HepG2 (cell line): ENCODE results near the gene ARRDC3. TPM values are rescaled to one million over a fixed set of nuclear protein-coding genes. Genes with fewer than 3 reads are reported as not detected.

Experiments used
- ATAC-seq: fragments of 200-7000 bp; cut with Tn5 transposase; 3 replicates; pipeline ENCODE4 v1.9.1; 2020; ENCODE audit warnings: mild to moderate bottlenecking, moderate library complexity
- BruUV-seq: library from RNA; stranded (reverse); fragments of 400-500 nt; replicated peaks from 2 replicates; lab custom pipeline; 2021; lab: Mats Ljungman, UMichigan
- CTCF ChIA-PET: fragments of 300-600 bp; formaldehyde crosslinking; extraction: SDS; loops from one replicate; lab custom pipeline; 2021; ENCODE audit warnings: low total read pairs, inconsistent platforms, low intra/inter-chr PET ratio; lab: Yijun Ruan, JAX
- POLR2A ChIA-PET: fragments of 350-600 bp; sonication (Branson Sonifier 250); formaldehyde crosslinking; loops from one replicate; lab custom pipeline; 2020; ENCODE audit warnings: antibody characterized with exemption, inconsistent platforms; lab: Yijun Ruan, JAX
- DNase-seq: peaks from one replicate; pipeline ENCODE4 v3.0.0-alpha.2; 2015; ENCODE audit warnings: low spot score
- FAIRE-seq: peaks from 3 replicates; lab custom pipeline; 2011; peaks lifted over from hg19 to GRCh38; lab: Jason Lieb, UNC
- H2AFZ ChIP-seq: one replicate; pipeline ENCODE4 v1.6.1; 2011; ENCODE audit warnings: low read length, inconsistent platforms
- H3K27ac ChIP-seq: fragments of 300-600 bp; 3 replicates; pipeline ENCODE4 v1.8.0; 2011; ENCODE audit warnings: mixed run types, mild to moderate bottlenecking, mixed read lengths, low read length, inconsistent platforms; ENCODE audit not compliant: insufficient read depth; ENCODE audit errors: extremely low read length
- H3K27me3 ChIP-seq, 2 experiments: fragments of 200-600 bp in 1 of 2; 2 replicates in 1 of 2; 3 replicates in 1 of 2; pipeline versions ENCODE4 v1.6.0 to v1.8.0; 2011; ENCODE audit warnings: low read length in 2 of 2, mild to moderate bottlenecking in 2 of 2, moderate library complexity in 2 of 2, inconsistent platforms in 1 of 2; ENCODE audit not compliant: insufficient read depth in 2 of 2, control insufficient read depth in 1 of 2
- H3K36me3 ChIP-seq, 2 experiments: fragments of 200-600 bp in 1 of 2; replicated peaks in 1 of 2; 2 replicates in 1 of 2; 3 replicates in 1 of 2; pipeline versions ENCODE4 v1.5.1 to v1.8.0; 2011; ENCODE audit warnings: low read length in 2 of 2, inconsistent platforms in 1 of 2; ENCODE audit not compliant: insufficient read depth in 2 of 2, control insufficient read depth in 1 of 2
- H3K4me1 ChIP-seq: 2 replicates; pipeline ENCODE4 v1.5.1; 2012; ENCODE audit warnings: low read length, inconsistent platforms; ENCODE audit not compliant: insufficient read depth
- H3K4me2 ChIP-seq: 2 replicates; pipeline ENCODE4 v1.6.0; 2011; ENCODE audit warnings: low read depth, low read length, inconsistent platforms
- H3K4me3 ChIP-seq, 3 experiments: fragments of 200-600 bp in 1 of 3; sonication (generic), shearing (Covaris generic) in 1 of 3; replicated peaks in 1 of 3; 2 replicates each; pipeline ENCODE4 v1.5.1; 2011 to 2016; ENCODE audit warnings: low read length in 3 of 3, inconsistent platforms in 2 of 3, low read depth in 2 of 3, mild to moderate bottlenecking in 2 of 3, control low read depth in 1 of 3, mixed read lengths in 1 of 3; ENCODE audit not compliant: insufficient read depth in 1 of 3
- H3K79me2 ChIP-seq: one replicate; pipeline ENCODE4 v1.6.1; 2011; ENCODE audit warnings: low read length, inconsistent platforms; ENCODE audit not compliant: insufficient read depth
- H3K9ac ChIP-seq: 2 replicates; pipeline ENCODE4 v1.6.0; 2011; ENCODE audit warnings: mild to moderate bottlenecking, low read depth, low read length, inconsistent platforms; ENCODE audit not compliant: insufficient read depth
- H3K9me3 ChIP-seq: 2 replicates; pipeline ENCODE4 v1.5.1; 2012; ENCODE audit warnings: mild to moderate bottlenecking, low read length
- H4K20me1 ChIP-seq: 2 replicates; pipeline ENCODE4 v1.6.0; 2011; ENCODE audit warnings: inconsistent platforms, mild to moderate bottlenecking, low read length, moderate library complexity; ENCODE audit not compliant: insufficient read depth
- FOXM1 ChIP-seq: sonication (generic); formaldehyde crosslinking; IDR thresholded peaks from 2 replicates; pipeline ENCODE4 v1.5.0; 2020; ENCODE audit warnings: missing genetic modification reagents
- GABPA ChIP-seq, 2 experiments: IDR thresholded peaks; 2 replicates each; pipeline ENCODE4 v1.6.1; 2011 to 2016; ENCODE audit warnings: low read depth in 2 of 2, low read length in 1 of 2, missing biosample characterization in 1 of 2, missing genetic modification characterization in 1 of 2
- HNRNPLL ChIP-seq: fragments of 200-400 bp; formaldehyde crosslinking; IDR thresholded peaks from 2 replicates; pipeline ENCODE4 v1.6.1; 2017; ENCODE audit warnings: mild to moderate bottlenecking, low read depth, low read length; ENCODE audit not compliant: poor library complexity, severe bottlenecking
- ISX ChIP-seq: sonication (generic); formaldehyde crosslinking; conservative IDR thresholded peaks from 2 replicates; pipeline ENCODE4 v1.5.0; 2020; ENCODE audit warnings: missing genetic modification reagents
- MZF1 ChIP-seq: sonication (generic); formaldehyde crosslinking; IDR thresholded peaks from 2 replicates; pipeline ENCODE4 v1.8.1; 2023; ENCODE audit warnings: mild to moderate bottlenecking, missing genetic modification reagents, borderline replicate concordance
- NBN ChIP-seq: fragments of 450-650 bp; conservative IDR thresholded peaks from 2 replicates; pipeline ENCODE4 v1.6.1; 2017
- RNF2 ChIP-seq: fragments of 450-650 bp; conservative IDR thresholded peaks from 2 replicates; pipeline ENCODE4 v1.6.1; 2016; ENCODE audit warnings: low read depth
- SNAPC4 ChIP-seq: sonication (generic); formaldehyde crosslinking; IDR thresholded peaks from 2 replicates; pipeline ENCODE4 v1.4.0; 2020; ENCODE audit warnings: mild to moderate bottlenecking, missing genetic modification reagents
- XRCC5 ChIP-seq: fragments of 200-400 bp; formaldehyde crosslinking; optimal IDR thresholded peaks from 2 replicates; pipeline ENCODE3; 2017; ENCODE audit warnings: mild to moderate bottlenecking, low read length
- YEATS2 ChIP-seq: sonication (generic); formaldehyde crosslinking; IDR thresholded peaks from 2 replicates; pipeline ENCODE4 v1.4.0; 2020; ENCODE audit warnings: missing genetic modification reagents, borderline replicate concordance
- ZBTB20 ChIP-seq: sonication (generic); formaldehyde crosslinking; IDR thresholded peaks from 2 replicates; pipeline ENCODE4 v1.8.1; 2023; ENCODE audit warnings: missing genetic modification reagents, low read depth, mild to moderate bottlenecking, borderline replicate concordance
- ZNF749 ChIP-seq: sonication (generic); formaldehyde crosslinking; IDR thresholded peaks from 2 replicates; pipeline ENCODE4 v1.8.0; 2022; ENCODE audit warnings: mild to moderate bottlenecking, missing genetic modification reagents, moderate library complexity, borderline replicate concordance
- ZNF782 ChIP-seq: sonication (generic); formaldehyde crosslinking; IDR thresholded peaks from 2 replicates; pipeline ENCODE4 v1.4.0; 2020; ENCODE audit warnings: missing genetic modification reagents, mild to moderate bottlenecking, borderline replicate concordance
- WGBS: methylation state at CpG from one replicate; pipeline ENCODE4 v1.1.6; 2017; ENCODE audit warnings: low lambda C conversion rate; 5-methylcytosine and 5-hydroxymethylcytosine counted together
- in situ Hi-C: cut with HindIII; loops from 2 replicates; pipeline ENCODE4 v1.10.0; 2017; ENCODE audit warnings: low pct_unique_long_range_greater_than_20kb; ENCODE audit not compliant: extremely low pct_ligation_motif_present
- intact Hi-C: fragments of 100-400 bp; cut with micrococcal nuclease; formaldehyde crosslinking; loops from one replicate; pipeline ENCODE4 v1.10.0; 2022; ENCODE audit not compliant: unreplicated experiment
- polyA plus RNA-seq, 8 experiments: library from polyadenylated mRNA; depleted of rRNA in 3 of 8; stranded (reverse) in 7 of 8; unstranded in 1 of 8; fragments of >200 nt; fragmentation: Illumina TruSeq in 4 of 8; extraction: Trizol in 4 of 8; gene quantifications; 2 replicates each; pipeline versions ENCODE4 v1.2.1 to v1.2.3, GENCODE V29; 2011 to 2016; ENCODE audit warnings: low read depth in 4 of 8, missing spikeins in 1 of 8, mixed read lengths in 1 of 8; ENCODE audit not compliant: insufficient read depth in 1 of 8
- total RNA-seq, 5 experiments: library from RNA; depleted of rRNA; stranded (reverse); fragments of >200 nt; fragmentation: Illumina TruSeq; extraction: Trizol; gene quantifications; 2 replicates each; pipeline ENCODE4 v1.2.3, GENCODE V29; 2016; ENCODE audit warnings: low read depth in 1 of 5
- TF ChIP-seq, protein P1 (sequence below): sonication (generic); formaldehyde crosslinking; IDR thresholded peaks from 2 replicates; pipeline ENCODE4 v1.5.1; 2020; ENCODE audit warnings: mild to moderate bottlenecking, missing genetic modification reagents, borderline replicate concordance
- TF ChIP-seq, protein P2 (sequence below): sonication (generic); formaldehyde crosslinking; IDR thresholded peaks from 2 replicates; pipeline ENCODE4 v1.8.0; 2022; ENCODE audit warnings: missing genetic modification reagents, mild to moderate bottlenecking, borderline replicate concordance
- TF ChIP-seq, protein P3 (sequence below): IDR thresholded peaks from 2 replicates; pipeline ENCODE4 v1.6.1; 2016

The ARRDC3 gene
- total and polyA plus RNA-seq, 2 of the 13 experiments (the other 11 are each of a cell fraction or from before 2014, with no cell fraction given), result 3.4 to 24.4 TPM

GRCh38 chr5:91373006-91373405, 10.1 kb downstream of the ARRDC3 start:
- Histone ChIP-seq H3K79me2 (peaks cover 3% of the 10 kb centered on the region), H2AFZ (no peak overlapping the region), H3K9ac (no peak overlapping the region), H3K9me3 (no peaks in the 10 kb centered on the region), H3K36me3 (peaks cover 17 to 47% of the 10 kb centered on the region in 2 experiments), H3K27ac (no peak overlapping the region), H3K4me3 (no peak overlapping the region), H3K27me3 (no peaks in the 10 kb centered on the region), H3K4me2 (no peak overlapping the region), H4K20me1 (no peaks in the 10 kb centered on the region), H3K4me1 (no peaks in the 10 kb centered on the region)
- in situ Hi-C loops, result no loop called here
- CTCF ChIA-PET, result no interaction called here
- intact Hi-C loops, result no loop called here
- BruUV-seq, result no TSS peak
- POLR2A ChIA-PET, result interaction anchor here (1.2 kb wide), 1 partner anchor 10 kb away, joined by 3 read pairs; the partner anchor contains the start of gene ARRDC3
- DNase-seq (no peak), ATAC-seq (no peak), FAIRE-seq (no peak)
- 88% methylated on average over 1 of the region's 1 CpG for WGBS
- TF ChIP-seq YEATS2 (CRISPR knock-in tag), result no peak
- no peak for TF ChIP-seq XRCC5
- TF ChIP-seq NBN, result no peak
- no peak for TF ChIP-seq ZBTB20
- TF ChIP-seq RNF2, result no peak
- TF ChIP-seq SNAPC4 (CRISPR knock-in tag), result no peak
- TF ChIP-seq ISX (CRISPR knock-in tag), result no peak
- TF ChIP-seq ZNF749 (CRISPR knock-in tag), result no peak
- TF ChIP-seq, protein P1, sequence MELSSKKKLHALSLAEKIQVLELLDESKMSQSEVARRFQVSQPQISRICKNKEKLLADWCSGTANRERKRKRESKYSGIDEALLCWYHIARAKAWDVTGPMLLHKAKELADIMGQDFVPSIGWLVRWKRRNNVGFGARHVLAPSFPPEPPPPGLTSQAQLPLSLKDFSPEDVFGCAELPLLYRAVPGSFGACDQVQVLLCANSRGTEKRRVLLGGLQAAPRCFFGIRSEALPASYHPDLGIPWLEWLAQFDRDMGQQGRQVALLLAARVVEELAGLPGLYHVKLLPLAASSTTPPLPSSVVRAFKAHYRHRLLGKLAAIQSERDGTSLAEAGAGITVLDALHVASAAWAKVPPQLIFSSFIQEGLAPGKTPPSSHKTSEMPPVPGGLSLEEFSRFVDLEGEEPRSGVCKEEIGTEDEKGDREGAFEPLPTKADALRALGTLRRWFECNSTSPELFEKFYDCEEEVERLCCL (CRISPR knock-in tag), result no peak
- TF ChIP-seq, protein P2, sequence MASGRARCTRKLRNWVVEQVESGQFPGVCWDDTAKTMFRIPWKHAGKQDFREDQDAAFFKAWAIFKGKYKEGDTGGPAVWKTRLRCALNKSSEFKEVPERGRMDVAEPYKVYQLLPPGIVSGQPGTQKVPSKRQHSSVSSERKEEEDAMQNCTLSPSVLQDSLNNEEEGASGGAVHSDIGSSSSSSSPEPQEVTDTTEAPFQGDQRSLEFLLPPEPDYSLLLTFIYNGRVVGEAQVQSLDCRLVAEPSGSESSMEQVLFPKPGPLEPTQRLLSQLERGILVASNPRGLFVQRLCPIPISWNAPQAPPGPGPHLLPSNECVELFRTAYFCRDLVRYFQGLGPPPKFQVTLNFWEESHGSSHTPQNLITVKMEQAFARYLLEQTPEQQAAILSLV, result no peak
- no peak for TF ChIP-seq GABPA (IDR thresholded peaks at IDR 0.05; ENCODE audit: low read depth, low read length)
- no peak for TF ChIP-seq GABPA (CRISPR knock-in tag; IDR thresholded peaks at IDR 0.05; ENCODE audit: low read depth)
- TF ChIP-seq ZNF782 (CRISPR knock-in tag), result no peak
- no peak for TF ChIP-seq HNRNPLL
- no peak for TF ChIP-seq MZF1 (CRISPR knock-in tag)
- TF ChIP-seq FOXM1, result no peak
- TF ChIP-seq, protein P3, sequence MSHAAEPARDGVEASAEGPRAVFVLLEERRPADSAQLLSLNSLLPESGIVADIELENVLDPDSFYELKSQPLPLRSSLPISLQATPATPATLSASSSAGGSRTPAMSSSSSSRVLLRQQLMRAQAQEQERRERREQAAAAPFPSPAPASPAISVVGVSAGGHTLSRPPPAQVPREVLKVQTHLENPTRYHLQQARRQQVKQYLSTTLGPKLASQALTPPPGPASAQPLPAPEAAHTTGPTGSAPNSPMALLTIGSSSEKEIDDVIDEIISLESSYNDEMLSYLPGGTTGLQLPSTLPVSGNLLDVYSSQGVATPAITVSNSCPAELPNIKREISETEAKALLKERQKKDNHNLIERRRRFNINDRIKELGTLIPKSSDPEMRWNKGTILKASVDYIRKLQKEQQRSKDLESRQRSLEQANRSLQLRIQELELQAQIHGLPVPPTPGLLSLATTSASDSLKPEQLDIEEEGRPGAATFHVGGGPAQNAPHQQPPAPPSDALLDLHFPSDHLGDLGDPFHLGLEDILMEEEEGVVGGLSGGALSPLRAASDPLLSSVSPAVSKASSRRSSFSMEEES (CRISPR knock-in tag), result no peak
